ENCODE measurements around the gene KLHDC1.

KLHDC1 gene

DNA sequence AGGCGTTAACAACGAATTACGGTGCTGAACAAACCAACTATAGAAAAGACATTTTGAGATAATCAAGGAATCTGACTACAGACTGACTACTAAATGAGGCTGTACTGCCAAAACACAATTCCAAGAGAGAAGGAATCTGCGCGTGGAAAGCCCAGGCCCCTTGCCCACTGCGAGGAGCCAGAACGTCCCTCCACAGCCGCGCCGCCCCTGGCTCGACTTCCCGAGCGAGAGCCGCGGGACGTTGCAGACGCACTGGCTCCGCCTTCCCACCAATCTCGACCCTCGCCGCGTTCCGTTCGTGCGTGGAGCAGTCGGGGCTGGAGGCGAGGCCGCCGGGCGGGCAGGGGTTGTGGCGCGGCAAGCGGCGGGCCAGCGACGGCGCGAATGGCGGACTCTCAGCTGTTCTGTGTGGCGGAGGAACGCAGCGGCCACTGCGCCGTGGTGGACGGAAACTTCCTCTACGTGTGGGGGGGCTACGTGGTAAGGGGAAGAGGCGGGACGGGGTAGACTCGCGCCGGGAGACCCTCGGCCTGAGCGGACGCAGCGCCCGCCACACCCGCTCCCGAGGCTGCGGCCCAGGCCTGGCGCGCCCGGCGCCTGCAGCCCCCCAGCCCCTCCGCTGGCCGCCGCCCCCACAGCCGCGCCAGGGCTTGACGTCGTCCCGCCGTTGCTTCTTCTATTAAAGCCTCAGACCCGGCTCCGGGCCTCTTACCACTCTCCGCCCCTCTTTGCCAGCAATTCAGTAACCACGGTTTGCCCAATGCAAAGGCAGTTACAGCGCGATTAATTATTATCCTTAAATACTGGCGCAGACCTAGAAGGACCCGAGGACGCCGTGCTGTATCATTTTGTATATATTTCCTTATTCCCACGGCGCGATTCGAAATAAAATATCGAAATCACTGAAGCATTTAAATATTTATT is at the start of gene KLHDC1 (continued):
- no peak for TF ChIP-seq SCRT2 (tag by site-specific recombination; IDR thresholded peaks at IDR 0.05)
- TF ChIP-seq ZIC2 (tag by site-specific recombination; IDR thresholded peaks at IDR 0.05) = no peak
- no peak for TF ChIP-seq ZNF558 (tag by site-specific recombination; IDR thresholded peaks at IDR 0.05)
- TF ChIP-seq, protein P1, sequence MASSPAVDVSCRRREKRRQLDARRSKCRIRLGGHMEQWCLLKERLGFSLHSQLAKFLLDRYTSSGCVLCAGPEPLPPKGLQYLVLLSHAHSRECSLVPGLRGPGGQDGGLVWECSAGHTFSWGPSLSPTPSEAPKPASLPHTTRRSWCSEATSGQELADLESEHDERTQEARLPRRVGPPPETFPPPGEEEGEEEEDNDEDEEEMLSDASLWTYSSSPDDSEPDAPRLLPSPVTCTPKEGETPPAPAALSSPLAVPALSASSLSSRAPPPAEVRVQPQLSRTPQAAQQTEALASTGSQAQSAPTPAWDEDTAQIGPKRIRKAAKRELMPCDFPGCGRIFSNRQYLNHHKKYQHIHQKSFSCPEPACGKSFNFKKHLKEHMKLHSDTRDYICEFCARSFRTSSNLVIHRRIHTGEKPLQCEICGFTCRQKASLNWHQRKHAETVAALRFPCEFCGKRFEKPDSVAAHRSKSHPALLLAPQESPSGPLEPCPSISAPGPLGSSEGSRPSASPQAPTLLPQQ (tag by site-specific recombination; IDR thresholded peaks at IDR 0.05) = peak; percentile 39; the same call in 1 of the 2 replicates
- TF ChIP-seq, protein P2, sequence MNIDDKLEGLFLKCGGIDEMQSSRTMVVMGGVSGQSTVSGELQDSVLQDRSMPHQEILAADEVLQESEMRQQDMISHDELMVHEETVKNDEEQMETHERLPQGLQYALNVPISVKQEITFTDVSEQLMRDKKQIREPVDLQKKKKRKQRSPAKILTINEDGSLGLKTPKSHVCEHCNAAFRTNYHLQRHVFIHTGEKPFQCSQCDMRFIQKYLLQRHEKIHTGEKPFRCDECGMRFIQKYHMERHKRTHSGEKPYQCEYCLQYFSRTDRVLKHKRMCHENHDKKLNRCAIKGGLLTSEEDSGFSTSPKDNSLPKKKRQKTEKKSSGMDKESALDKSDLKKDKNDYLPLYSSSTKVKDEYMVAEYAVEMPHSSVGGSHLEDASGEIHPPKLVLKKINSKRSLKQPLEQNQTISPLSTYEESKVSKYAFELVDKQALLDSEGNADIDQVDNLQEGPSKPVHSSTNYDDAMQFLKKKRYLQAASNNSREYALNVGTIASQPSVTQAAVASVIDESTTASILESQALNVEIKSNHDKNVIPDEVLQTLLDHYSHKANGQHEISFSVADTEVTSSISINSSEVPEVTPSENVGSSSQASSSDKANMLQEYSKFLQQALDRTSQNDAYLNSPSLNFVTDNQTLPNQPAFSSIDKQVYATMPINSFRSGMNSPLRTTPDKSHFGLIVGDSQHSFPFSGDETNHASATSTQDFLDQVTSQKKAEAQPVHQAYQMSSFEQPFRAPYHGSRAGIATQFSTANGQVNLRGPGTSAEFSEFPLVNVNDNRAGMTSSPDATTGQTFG (tag by site-specific recombination; IDR thresholded peaks at IDR 0.05; ENCODE audit: borderline replicate concordance) = no peak
- 0 out of 2 replicates have a peak, but pooled peaks have one; percentile 19 for TF ChIP-seq ZNF660 (tag by site-specific recombination; IDR thresholded peaks at IDR 0.05)
- no peak for TF ChIP-seq TRIM28 (IDR thresholded peaks at IDR 0.05; ENCODE audit: borderline replicate concordance, low read length)
- peak; percentile 77; the same call in 1 of the 2 replicates for TF ChIP-seq ZBTB48 (tag by site-specific recombination; IDR thresholded peaks at IDR 0.05)
- TF ChIP-seq ZNF664 (tag by site-specific recombination; IDR thresholded peaks at IDR 0.05) = no peak
- no peak for TF ChIP-seq ZNF830 (tag by site-specific recombination; IDR thresholded peaks at IDR 0.05; ENCODE audit: low read depth)
- TF ChIP-seq ZNF473 (tag by site-specific recombination; IDR thresholded peaks at IDR 0.05) = no peak
- no peak for TF ChIP-seq ZNF138 (tag by site-specific recombination; IDR thresholded peaks at IDR 0.05; ENCODE audit: borderline replicate concordance)
- TF ChIP-seq ZNF561 (tag by site-specific recombination; IDR thresholded peaks at IDR 0.05; ENCODE audit: borderline replicate concordance) = no peak
- TF ChIP-seq, protein P3, sequence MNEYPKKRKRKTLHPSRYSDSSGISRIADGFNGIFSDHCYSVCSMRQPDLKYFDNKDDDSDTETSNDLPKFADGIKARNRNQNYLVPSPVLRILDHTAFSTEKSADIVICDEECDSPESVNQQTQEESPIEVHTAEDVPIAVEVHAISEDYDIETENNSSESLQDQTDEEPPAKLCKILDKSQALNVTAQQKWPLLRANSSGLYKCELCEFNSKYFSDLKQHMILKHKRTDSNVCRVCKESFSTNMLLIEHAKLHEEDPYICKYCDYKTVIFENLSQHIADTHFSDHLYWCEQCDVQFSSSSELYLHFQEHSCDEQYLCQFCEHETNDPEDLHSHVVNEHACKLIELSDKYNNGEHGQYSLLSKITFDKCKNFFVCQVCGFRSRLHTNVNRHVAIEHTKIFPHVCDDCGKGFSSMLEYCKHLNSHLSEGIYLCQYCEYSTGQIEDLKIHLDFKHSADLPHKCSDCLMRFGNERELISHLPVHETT (tag by site-specific recombination; IDR thresholded peaks at IDR 0.05) = no peak
- no peak for TF ChIP-seq ZNF785 (tag by site-specific recombination; IDR thresholded peaks at IDR 0.05)
- TF ChIP-seq ZNF610 (tag by site-specific recombination; IDR thresholded peaks at IDR 0.05; ENCODE audit: borderline replicate concordance) = no peak
- TF ChIP-seq, protein P4, sequence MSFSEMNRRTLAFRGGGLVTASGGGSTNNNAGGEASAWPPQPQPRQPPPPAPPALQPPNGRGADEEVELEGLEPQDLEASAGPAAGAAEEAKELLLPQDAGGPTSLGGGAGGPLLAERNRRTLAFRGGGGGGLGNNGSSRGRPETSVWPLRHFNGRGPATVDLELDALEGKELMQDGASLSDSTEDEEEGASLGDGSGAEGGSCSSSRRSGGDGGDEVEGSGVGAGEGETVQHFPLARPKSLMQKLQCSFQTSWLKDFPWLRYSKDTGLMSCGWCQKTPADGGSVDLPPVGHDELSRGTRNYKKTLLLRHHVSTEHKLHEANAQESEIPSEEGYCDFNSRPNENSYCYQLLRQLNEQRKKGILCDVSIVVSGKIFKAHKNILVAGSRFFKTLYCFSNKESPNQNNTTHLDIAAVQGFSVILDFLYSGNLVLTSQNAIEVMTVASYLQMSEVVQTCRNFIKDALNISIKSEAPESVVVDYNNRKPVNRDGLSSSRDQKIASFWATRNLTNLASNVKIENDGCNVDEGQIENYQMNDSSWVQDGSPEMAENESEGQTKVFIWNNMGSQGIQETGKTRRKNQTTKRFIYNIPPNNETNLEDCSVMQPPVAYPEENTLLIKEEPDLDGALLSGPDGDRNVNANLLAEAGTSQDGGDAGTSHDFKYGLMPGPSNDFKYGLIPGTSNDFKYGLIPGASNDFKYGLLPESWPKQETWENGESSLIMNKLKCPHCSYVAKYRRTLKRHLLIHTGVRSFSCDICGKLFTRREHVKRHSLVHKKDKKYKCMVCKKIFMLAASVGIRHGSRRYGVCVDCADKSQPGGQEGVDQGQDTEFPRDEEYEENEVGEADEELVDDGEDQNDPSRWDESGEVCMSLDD (tag by site-specific recombination; IDR thresholded peaks at IDR 0.05) = no peak
- TF ChIP-seq ZFHX2 (tag by site-specific recombination; conservative IDR thresholded peaks at IDR 0.05) = peak; percentile 42; the same call in 1 of the 2 replicates
- TF ChIP-seq ZNF221 (tag by site-specific recombination; IDR thresholded peaks at IDR 0.05; ENCODE audit: borderline replicate concordance) = no peak
- TF ChIP-seq, protein P5, sequence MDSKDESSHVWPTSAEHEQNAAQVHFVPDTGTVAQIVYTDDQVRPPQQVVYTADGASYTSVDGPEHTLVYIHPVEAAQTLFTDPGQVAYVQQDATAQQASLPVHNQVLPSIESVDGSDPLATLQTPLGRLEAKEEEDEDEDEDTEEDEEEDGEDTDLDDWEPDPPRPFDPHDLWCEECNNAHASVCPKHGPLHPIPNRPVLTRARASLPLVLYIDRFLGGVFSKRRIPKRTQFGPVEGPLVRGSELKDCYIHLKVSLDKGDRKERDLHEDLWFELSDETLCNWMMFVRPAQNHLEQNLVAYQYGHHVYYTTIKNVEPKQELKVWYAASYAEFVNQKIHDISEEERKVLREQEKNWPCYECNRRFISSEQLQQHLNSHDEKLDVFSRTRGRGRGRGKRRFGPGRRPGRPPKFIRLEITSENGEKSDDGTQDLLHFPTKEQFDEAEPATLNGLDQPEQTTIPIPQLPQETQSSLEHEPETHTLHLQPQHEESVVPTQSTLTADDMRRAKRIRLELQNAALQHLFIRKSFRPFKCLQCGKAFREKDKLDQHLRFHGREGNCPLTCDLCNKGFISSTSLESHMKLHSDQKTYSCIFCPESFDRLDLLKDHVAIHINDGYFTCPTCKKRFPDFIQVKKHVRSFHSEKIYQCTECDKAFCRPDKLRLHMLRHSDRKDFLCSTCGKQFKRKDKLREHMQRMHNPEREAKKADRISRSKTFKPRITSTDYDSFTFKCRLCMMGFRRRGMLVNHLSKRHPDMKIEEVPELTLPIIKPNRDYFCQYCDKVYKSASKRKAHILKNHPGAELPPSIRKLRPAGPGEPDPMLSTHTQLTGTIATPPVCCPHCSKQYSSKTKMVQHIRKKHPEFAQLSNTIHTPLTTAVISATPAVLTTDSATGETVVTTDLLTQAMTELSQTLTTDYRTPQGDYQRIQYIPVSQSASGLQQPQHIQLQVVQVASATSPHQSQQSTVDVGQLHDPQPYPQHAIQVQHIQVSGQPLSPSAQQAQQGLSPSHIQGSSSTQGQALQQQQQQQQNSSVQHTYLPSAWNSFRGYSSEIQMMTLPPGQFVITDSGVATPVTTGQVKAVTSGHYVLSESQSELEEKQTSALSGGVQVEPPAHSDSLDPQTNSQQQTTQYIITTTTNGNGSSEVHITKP (tag by site-specific recombination; IDR thresholded peaks at IDR 0.05) = no peak
- no peak for TF ChIP-seq ZNF560 (tag by site-specific recombination; IDR thresholded peaks at IDR 0.05; ENCODE audit: borderline replicate concordance)
- TF ChIP-seq ZNF701 (tag by site-specific recombination; IDR thresholded peaks at IDR 0.05) = no peak
- TF ChIP-seq ZBTB8A (tag by site-specific recombination; IDR thresholded peaks at IDR 0.05) = peak; percentile 83
- no peak for TF ChIP-seq ZNF555 (tag by site-specific recombination; conservative IDR thresholded peaks at IDR 0.05)
- no peak for TF ChIP-seq SALL2 (tag by site-specific recombination; IDR thresholded peaks at IDR 0.05; ENCODE audit: borderline replicate concordance)
- TF ChIP-seq GLIS1 (tag by site-specific recombination; IDR thresholded peaks at IDR 0.05) = no peak

Measured in HEK293 (cell line).